Gastroesophageal sphincter (tissue), 3 donors: Measurements from ENCODE around the gene SGMS2.
A peak's percentile ranks its signal among the peaks of the same experiment; 100 is the strongest.

Source experiments
- POLR2AphosphoS5 ChIP-seq: sonication (generic); formaldehyde crosslinking; IDR thresholded peaks from one replicate; pipeline ENCODE4 v1.6.1; 2017; ENCODE audit warnings: antibody characterized with exemption
- TF ChIP-seq, protein P1 (sequence below), 4 experiments: fragments of 200-600 bp in 2 of 4; fragments of 450-650 bp in 2 of 4; sonication (generic) in 1 of 4; IDR thresholded peaks; one replicate each; pipeline ENCODE4 v1.5.1; 2017 to 2019; ENCODE audit warnings: antibody characterized with exemption in 4 of 4, mild to moderate bottlenecking in 2 of 4, moderate library complexity in 2 of 4

DNA sequence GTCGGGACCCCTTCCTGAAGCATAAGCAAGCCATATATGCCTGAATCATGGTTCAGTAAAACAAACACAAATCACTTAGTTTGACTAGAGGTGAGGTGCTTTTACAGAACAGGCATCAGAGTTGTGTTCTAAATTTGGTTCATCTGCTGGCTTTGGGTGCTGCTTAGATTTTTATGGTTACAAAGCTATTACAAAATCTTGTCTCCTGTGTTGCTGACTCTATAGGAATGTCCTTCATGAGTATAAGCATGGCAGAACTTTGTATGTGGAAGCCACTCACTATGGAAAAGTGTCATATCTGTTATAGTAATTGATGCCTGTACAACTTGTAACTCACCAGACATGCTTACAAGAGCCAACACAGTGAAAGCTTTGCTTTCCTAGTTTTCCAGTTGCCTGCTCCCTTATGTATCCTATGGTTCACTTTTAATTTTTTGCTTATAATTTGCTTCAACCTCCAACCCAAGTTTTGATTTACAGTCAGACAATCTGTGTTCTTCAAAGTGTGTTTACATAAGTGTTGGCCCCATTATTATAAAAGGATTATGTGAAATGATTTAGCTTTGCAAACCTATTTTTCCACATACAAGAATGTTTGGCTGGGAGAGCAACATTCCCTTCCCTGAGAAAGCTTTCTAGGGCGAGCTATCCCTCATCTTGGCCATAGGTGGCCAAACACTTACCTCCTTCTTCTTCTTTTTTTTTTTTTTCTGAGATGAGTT, 76.6 kb downstream of the SGMS2 start:
- TF ChIP-seq POLR2AphosphoS5, result peak; percentile 27
- TF ChIP-seq, protein P1, sequence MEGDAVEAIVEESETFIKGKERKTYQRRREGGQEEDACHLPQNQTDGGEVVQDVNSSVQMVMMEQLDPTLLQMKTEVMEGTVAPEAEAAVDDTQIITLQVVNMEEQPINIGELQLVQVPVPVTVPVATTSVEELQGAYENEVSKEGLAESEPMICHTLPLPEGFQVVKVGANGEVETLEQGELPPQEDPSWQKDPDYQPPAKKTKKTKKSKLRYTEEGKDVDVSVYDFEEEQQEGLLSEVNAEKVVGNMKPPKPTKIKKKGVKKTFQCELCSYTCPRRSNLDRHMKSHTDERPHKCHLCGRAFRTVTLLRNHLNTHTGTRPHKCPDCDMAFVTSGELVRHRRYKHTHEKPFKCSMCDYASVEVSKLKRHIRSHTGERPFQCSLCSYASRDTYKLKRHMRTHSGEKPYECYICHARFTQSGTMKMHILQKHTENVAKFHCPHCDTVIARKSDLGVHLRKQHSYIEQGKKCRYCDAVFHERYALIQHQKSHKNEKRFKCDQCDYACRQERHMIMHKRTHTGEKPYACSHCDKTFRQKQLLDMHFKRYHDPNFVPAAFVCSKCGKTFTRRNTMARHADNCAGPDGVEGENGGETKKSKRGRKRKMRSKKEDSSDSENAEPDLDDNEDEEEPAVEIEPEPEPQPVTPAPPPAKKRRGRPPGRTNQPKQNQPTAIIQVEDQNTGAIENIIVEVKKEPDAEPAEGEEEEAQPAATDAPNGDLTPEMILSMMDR (IDR thresholded peaks at IDR 0.05), result peak in 1 of 4 experiments; percentile 41
